ENCODE measurements around the gene CEP57L1.
A peak's percentile ranks its signal among the peaks of the same experiment; 100 is the strongest.
"Not testable (repeated sequence)": the region's sequence is repeated elsewhere in the genome, so short reads cannot be mapped to it uniquely, and the experiment has no call there.

The CEP57L1 gene

DNA sequence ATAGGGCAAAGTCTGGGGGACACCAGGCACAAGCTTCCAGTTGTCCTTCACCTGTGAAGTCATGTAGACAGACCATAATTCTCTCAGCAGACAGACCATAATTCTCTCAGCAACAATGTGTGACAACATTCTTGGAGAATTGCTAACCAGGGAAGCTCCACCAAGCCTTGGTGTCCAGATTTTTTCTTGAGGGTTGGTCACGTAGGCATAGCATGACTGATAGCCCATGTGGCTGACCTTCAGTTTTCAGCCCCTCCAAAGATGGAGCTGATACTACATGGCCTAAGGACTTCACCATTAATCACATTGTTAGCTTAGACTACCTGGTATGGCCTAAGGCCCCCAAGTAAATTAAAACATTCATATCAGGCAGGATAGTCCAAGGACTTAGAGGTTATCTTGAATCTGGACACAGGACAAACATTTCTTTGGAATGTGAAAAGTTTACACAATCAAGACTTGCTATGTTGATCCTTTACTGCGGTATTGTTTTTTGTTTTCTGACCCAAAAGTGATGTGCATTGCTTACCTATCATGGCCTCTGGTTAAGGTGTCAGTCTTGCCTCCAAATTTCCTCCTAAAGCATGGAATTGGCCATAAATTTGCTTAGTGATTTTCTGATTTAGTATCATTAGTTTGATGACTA lies 76.9 kb downstream of the CEP57L1 start:
- DNase-seq (ENCODE audit: low read depth) = no peak

DNA sequence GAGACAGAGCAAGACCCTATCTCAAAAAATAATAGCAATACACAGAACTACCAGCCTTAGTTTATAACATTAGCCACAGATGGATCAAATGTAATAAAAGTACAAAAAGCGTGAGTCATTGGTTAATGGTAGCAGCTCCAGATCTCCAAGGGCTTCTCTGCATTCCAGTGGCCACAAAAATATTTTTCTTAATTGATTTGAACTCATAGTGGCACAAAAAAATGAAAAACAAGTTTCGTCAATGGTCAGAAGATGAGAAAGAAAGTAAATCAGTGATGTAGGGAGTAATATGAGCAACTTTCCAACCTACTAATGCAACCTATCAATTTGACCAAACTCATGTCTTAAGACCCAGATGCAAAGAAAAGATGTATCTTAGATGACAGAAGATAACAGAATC lies 79.6 kb downstream of the CEP57L1 start:
- no peak for DNase-seq (ENCODE audit: low read depth)

DNA sequence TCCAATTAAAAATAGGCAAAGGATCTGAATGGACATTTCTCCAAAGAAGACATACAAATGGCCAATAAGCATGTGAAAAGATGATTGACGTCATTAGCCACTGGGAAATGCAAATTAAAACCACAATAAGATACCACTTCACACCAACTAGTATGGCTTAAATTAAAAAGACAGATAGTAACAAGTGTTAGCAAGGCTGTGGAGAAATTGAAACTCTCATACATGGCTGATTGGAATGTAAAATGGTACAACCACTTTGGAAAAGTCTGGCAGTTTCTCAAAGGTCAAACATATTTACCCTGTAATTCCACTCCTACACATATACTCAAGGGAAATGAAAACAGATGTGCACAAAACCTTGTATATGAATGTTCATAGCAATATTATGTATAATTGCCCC lies 83.6 kb downstream of the CEP57L1 start:
- no peak for DNase-seq (ENCODE audit: low read depth)

DNA sequence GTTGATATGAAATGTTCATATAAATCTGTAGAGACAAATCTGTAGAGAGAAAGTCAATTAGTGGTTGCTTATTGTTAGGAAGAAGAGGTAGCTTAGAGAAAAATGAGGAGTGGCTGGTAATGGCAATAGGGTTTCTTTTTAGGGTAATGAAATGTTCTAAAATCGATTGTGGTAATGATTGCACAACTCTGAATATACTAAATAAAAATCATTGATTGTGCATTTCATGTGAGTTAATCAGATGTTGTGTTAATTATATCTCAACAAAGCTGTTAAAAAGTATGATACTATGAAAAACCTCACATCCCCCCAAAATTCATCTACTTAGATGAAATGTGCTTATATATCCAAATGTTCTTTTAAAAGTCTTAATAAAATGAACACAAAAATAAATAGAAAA lies 84.2 kb downstream of the CEP57L1 start:
- DNase-seq (ENCODE audit: low read depth) = no peak

DNA sequence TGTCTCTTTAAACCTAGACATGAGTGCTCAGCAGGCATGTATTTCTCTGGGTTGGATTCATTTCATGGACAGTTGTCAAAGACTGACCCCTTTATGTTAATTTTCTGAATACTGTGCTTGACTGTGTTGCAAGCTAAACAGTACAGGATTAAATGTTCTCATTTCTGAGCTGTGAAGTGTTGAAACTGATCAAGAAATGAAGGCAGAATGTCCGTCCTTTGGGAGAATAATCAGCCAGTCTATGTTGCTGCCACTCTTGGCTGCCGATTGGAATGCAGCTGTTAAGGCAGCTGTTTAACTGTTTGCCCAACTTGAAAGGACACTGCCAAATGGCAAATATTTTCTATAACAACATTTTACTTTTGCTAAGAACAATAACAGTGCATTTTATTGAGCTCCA lies 87.3 kb downstream of the CEP57L1 start:
- DNase-seq (ENCODE audit: low read depth) = no peak

DNA sequence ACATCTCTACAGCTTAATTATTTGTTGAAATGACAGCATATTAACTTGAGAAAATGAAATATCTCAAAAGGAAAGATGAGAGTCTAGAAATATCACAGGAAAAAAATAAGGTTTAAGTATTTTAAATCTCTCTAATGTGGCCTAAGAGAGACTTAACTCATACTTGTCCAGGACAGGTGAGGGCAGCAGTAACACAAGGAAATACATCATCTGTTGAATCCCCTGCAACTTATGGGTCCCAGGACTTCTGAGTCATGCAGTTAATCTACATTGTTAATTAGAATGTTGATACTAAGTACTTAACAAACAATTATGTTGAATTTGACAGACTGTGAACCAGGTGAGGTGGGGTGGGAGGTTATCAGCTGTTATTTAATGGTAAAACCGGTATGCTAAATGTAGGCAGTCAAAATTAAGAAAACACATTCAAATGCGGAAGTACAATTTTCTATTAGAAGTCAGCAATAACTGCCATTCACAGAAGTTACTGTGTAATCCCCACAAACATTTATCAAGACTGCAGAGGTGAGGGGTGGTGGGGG lies 87.9 kb downstream of the CEP57L1 start:
- DNase-seq (ENCODE audit: low read depth) = no peak

DNA sequence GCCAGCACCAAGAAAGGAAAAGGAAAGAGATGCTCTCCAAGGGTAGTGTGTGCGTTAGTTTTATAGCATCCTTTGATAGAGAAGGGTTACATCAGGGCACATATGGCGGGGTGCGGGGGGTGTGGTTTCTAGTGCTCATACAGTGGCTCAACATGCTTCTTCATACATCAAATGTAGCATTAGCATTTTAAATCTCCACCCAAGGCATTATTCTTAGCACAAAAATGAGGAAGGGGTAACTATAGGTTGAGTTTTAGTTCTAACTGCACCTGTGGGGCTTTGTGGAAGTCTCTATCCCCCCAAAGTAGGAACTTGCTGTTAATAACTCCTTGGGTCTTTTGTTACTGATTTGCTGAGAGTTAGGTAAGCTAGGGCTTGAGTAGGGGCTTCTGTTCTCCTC lies 89.3 kb downstream of the CEP57L1 start:
- no peak for DNase-seq (ENCODE audit: low read depth)

DNA sequence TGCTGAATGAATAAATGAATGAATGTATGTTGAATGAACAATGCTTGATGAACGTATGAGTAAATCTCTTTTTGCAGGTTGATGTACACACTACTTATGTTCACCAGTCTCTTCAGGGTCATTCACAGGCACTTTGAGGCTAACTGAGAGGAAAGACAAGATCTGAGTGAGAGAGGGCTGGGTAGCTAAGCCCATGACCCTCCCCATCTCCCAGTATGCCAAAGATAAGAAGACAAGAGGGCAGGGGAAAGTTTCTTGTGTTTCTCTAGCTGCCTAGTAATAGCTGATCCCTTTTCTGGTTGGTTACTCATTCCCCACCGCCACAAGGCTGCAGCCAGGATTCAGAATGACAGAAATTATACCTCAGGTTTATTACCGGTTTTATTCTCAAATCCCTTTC lies 90.7 kb downstream of the CEP57L1 start:
- no peak for DNase-seq (ENCODE audit: low read depth)

DNA sequence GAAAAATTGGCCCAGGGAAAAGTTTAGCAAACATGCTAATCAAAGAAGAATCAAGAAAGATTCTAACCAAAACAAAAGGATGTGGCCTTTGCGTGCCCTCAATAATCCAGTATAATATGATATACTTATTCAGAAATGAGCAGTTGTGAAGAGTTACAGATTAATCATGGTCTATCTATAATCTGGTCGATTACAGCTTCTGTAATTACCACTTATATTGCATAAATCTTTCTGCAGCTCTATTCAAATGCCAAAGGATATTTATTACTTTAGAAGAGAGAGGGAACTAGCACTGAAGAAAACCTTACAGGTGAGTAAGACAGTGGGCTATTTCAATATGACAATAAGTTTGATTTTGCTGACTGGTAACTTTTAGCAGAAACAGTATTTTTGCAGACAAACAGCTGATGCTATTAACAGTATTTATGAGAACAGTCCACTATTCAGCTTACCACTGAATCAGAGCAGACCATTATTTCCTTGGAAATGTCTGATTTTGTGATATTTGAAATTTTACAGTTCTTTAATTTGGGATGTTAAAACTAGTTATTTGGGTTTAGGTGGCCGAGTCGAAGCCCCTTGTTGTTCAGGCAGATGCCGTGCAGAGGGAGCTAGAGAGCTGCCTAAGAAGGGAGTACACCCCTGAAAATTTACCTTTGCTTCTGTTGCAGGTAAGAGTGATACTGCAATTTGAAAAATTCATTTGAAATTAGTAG lies 92.2 kb downstream of the CEP57L1 start:
- peak; percentile 18 for DNase-seq (ENCODE audit: low read depth)

DNA sequence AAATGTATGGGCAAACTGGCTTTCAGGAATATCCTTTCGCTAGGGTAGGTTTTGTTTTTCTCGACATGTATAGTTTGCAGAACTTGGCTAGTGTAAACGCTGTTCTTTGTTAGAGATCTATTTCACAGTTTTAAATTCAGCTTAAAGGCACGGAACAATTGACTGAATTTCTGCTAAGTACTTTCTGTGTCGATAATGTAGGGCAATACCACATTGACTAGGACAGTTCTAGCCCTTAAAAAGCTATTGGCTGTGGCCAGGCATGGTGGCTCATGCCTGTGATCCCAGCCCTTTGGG lies 92.8 kb downstream of the CEP57L1 start:
- no peak for DNase-seq (ENCODE audit: low read depth)

DNA sequence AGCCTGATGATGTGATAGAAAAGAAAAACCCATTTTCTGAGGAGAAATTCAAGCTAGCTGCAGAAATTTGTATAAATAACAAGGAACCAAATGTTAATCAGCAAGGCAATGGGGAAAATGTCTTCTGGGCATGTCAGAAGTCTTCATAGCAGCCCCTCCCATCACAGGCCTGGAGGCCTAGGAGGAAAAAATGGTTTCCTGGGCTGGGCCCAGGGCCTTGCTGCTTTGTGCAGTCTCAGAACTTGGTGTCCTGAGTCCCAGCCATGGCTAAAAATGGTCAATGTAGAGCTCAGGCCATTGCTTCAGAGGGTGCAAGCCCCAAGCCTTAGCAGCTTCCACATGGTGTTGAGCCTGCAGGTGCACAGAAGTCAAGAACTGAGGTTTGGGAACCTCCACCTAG lies 96.1 kb downstream of the CEP57L1 start:
- not testable (repeated sequence) for DNase-seq (ENCODE audit: low read depth)

DNA sequence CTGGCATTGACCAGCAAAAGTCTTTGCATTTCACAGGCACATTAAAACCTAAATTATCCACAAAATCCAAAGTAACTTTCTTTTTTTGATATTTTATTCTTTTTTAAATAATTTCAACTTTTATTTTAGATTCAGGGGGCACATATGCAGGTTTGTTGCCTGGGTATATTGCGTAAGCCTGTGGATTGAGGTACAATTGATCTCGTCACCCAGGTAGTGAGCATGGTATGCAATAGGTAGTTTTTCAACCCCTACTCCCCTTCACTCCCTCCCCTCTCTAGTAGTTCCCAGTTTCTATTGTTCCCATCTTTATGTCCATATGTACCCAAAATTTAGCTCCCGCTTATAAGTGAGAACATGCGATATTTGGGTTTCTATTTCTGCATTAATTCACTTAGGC lies 97.6 kb downstream of the CEP57L1 start:
- no peak for DNase-seq (ENCODE audit: low read depth)

DNA sequence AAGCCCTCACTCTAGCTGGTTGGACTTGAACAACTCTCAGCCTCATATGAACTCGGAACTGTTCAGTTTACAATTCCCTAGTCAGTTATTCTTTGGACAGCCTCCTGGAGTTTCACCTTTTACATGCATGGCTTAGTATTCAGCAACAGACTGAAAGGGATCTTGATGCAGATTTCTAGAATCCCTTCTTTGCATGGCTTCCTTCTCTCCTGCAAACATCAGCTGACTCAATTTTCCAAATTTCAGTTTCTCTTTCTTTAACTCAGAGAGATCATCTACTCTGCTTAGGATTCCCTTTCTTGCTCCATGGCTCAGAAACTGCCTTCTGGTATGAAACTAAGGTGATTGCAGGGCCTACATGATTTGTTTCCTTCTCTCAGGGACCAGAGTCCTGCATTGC lies 99.6 kb downstream of the CEP57L1 start:
- DNase-seq (ENCODE audit: low read depth) = no peak

DNA sequence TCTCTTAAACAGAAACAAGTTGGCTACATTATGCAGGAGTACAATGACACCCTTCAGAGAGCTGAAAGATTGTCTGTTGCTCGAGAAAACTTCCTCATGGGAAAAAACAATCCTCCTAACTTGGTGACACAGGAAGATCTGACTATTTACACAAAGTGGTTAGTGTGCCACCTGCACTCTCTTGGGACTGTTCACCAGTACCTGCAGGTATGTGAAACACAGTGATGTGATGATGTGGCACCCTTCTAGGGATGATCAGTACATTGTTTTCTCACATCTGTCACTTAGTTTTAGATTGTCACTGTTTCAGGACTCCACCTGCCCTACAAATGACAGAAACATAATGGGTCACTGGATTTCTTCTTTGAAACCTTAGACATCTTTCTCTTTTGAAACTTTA lies 101.8 kb downstream of the CEP57L1 start:
- no peak for DNase-seq (ENCODE audit: low read depth)

DNA sequence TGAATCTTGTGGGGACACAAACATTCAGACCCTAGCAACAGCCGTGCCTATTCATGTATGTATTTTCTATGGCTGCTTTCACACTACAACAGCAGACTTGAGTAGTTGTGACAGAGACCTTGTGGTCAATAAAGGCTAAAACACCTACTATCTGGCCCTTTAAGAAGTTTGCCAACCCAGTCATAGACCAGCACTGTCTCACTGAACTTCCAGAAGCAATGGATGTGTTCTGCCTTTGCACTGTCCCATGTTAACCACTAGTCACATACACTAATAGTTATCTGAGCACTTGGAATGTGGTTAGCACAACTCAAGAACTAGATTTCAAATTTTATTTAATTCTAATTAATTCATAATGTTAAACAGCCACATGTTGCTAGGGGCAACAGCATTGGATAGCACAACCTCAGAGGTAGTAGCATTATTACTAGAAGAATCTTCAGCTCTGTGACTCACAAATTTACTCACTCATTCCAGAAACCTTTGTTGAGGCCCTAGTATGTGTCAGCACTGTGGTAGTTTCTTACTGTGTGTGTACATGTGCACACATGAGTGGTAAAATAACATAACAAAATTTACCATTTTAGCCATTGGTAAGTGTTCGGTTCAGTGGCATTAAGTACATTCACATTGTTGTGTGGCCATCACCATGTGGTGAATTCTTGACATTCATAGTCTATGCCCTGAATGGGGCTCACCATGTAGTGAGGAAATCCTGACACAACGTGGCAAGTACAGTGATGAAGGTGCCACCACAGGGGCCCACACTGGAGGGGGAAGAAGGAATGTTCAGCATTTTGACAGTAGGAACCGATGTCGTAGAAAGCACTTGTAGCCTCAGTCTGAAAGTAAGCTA lies 107.3 kb downstream of the CEP57L1 start:
- DNase-seq (ENCODE audit: low read depth) = no peak

DNA sequence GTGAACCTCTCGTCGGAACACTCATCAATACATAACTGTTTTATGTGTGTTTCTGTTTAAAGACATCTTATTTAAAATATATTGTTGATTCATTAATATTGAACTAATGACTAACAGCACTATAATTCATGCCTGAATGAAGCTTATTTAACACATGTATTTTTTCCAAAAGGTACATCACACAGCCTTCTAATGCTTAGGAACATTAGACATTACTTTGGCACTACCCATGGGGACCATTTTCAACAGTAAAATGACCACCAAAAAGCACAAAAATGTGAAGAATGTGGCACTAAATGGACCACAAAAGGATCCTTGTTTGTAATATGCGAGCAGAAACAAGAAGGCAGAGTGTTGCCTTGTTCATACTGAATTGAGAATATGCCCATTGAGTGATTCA lies 109.2 kb downstream of the CEP57L1 start:
- DNase-seq (ENCODE audit: low read depth) = no peak

DNA sequence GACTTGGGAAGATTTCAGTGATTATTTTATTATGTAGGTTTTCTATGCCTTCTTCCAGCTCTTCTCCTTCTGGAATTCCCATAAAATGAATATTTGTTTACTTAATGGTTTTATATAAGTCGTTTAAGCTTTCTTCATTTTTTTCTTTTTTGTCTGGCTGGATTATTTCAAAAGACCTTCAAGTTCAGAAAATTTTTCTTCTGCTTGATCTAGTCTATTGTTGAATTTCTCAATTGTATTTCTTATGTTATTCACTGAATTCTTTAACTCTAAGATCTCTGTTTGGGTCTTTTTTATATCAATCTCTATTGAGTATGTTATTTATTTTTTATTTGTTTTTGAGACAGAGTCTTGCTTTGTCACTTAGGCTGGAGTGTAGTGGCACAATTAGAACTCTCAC lies 117.4 kb downstream of the CEP57L1 start:
- no peak for DNase-seq (ENCODE audit: low read depth)
